Activated naive CD4-positive, alpha-beta T cell treated with anti-CD3 and anti-CD28 coated beads, Interleukin-2, amount 50 U/mL, for 72 hours (primary cell): ENCODE data around the gene ETFDH. TPM values are rescaled to one million over a fixed set of nuclear protein-coding genes. Genes with fewer than 3 reads are reported as not detected.

Experiments used
- total RNA-seq, 2 donors: library from RNA; stranded (reverse); gene quantifications; one replicate each; pipeline ENCODE4 v1.2.3, GENCODE V29; 2022

ETFDH gene
- total RNA-seq, 2 donors from 2014 or later: 34.8 to 54.2 TPM

Other genes with a start within 250 kb of the ETFDH start
- gene RXFP1, start 150.4 kb upstream of the ETFDH start, total RNA-seq: not detected
- gene C4orf46, start 409 bp upstream of the ETFDH start, total RNA-seq: 10 to 100 TPM; 19.3 to 20.4 TPM
- gene PPID, start 51.1 kb downstream of the ETFDH start, total RNA-seq: 10 to 100 TPM; 60.8 to 68.4 TPM
- gene FNIP2, start 96.7 kb downstream of the ETFDH start, total RNA-seq: 10 to 100 TPM; 15.5 to 26.4 TPM